SU-DHL-6 (cell line): Measurements from ENCODE around the gene WDR7.

ENCODE experiments used
- CTCF ChIP-seq: fragments of 200-600 bp; sonication (generic); IDR thresholded peaks from one replicate; pipeline ENCODE4 v1.5.1; 2017; ENCODE audit warnings: antibody characterized with exemption, mild to moderate bottlenecking, low read length, moderate library complexity; ENCODE audit not compliant: insufficient read depth, poor library complexity, severe bottlenecking
- EZH2phosphoT487 ChIP-seq: fragments of 200-600 bp; sonication (generic), shearing (Covaris generic); conservative IDR thresholded peaks from 2 replicates; pipeline ENCODE4 v1.6.1; 2018; ENCODE audit warnings: mild to moderate bottlenecking, antibody characterized with exemption, low read length, moderate library complexity, mixed read lengths

- TF ChIP-seq CTCF (no peak), EZH2phosphoT487 (no peak)
Observed at GRCh38 chr18:56795381-56795780, 144.2 kb downstream of the WDR7 start.
